HCT116 (cell line): Measurements from ENCODE around the gene PANK4.

Experiments used
- CTCF ChIP-seq, 3 experiments: fragments of 200-600 bp in 1 of 3; sonication (generic) in 1 of 3; IDR thresholded peaks in 2 of 3; conservative IDR thresholded peaks in 1 of 3; 2 replicates each; pipeline ENCODE4 v1.5.1; 2012 to 2017; ENCODE audit warnings: low read depth in 2 of 3, low read length in 2 of 3, antibody characterized with exemption in 1 of 3, borderline replicate concordance in 1 of 3, control low read depth in 1 of 3, mild to moderate bottlenecking in 1 of 3, mixed read lengths in 1 of 3, mixed run types in 1 of 3, moderate library complexity in 1 of 3; ENCODE audit not compliant: insufficient read depth in 1 of 3
- POLR2AphosphoS5 ChIP-seq: IDR thresholded peaks from 2 replicates; pipeline ENCODE4 v1.6.1; 2011; ENCODE audit warnings: mild to moderate bottlenecking, low read depth, low read length, moderate library complexity

DNA sequence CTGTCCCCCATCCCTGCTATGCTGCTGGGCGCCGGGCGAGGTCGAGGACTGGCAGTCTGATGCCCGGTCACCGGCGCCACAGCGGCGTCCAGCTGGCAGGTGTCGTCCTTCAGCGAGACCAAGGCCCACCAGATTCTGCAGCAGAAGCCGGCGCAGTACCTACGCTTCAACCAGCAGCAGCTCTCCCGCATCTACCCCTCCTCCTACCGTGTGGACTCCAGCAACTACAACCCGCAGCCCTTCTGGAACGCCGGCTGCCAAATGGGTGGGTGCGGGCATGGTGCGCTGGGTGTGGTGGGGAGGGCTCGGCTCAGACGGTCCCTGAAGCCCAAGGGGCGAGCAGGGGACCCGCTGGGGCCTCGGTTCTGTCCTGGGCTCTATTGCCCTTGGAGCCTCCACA lies 29.6 kb downstream of the PANK4 start:
- TF ChIP-seq CTCF (IDR thresholded peaks at IDR 0.05 in 2 of 3, conservative IDR thresholded peaks at IDR 0.05 in 1 of 3; ENCODE audit: borderline replicate concordance in 1 of 3, insufficient read depth in 1 of 3, low read depth in 2 of 3, low read length in 2 of 3) (no peak), POLR2AphosphoS5 (no peak)
